NCI-H1417 treated with DMSO at 0.1 percent for 48 hours (cell line): ENCODE results near the gene GNG14.
"Not testable (repeated sequence)": the region's sequence is repeated elsewhere in the genome, so short reads cannot be mapped to it uniquely, and the experiment has no call there.

Experiments used
- DNase-seq: peaks from one replicate; lab custom pipeline; 2025; lab: John Stamatoyannopoulos, UW

GNG14 gene

DNA sequence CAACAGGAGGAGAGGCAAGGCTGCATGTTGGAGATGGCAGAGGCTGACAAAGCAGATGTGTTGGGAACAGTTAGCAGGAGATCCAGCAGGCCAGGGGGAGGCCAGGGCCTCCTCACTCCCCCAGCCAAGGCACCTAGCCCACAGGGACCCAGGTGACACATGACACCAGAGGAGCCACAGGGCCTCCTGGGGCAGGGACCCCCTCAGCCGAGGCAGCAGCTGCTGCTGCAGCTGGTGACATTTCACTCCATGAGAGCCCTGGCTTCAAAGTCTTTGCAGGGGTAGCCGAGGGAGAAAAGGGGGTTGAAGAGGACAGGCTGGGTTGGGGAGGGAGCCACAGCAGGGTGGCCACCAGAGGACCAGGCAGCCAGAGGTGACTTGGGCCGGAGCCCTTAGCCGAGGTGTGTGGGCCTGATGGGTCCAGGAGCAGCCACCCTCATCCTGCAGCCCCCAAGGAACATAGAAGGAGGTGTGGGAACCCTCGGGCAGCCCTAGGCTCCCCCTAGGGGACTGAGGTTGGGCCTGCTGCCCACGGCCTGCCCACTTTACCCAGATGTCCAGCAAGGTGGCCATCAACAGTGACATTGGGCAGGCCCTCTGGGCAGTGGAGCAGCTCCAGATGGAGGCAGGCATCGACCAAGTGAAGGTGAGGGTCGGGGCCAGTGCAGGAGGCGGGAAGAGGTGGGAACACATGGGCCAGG, at the start of gene GNG14:
GNG14 (plus strand) TSS at position 503 of the 701 bp plus-strand sequence; CDS start at position 554, 51 bp downstream.
- no peak for DNase-seq

DNA sequence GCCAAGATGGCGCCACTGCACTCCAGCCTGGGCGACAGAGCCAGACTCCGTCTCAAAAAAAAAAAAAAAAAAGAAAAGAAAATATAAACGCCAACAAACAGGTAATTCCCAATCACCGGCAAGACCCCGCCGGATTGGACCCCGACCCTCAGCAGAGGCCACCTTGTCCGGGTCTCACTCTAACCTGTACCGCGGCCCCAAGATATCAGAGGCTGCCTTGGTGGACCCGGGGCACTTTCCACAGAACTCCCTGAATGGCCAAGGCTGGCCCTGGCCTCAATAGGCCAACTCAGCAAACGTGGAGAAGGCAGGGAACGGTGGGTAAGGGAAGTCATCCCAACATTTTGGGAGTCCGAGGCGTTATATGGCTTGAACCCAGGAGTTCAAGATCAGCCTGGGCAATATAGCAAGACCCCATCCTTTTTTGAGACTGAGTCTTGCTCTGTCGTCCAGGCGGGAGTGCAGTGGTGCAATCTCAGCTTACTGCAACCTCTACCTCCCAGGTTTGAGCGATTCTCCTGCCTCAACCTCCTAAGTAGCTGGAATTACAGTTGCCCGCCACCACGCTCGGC, 49.1 kb upstream of the GNG14 start:
- no peak for DNase-seq

DNA sequence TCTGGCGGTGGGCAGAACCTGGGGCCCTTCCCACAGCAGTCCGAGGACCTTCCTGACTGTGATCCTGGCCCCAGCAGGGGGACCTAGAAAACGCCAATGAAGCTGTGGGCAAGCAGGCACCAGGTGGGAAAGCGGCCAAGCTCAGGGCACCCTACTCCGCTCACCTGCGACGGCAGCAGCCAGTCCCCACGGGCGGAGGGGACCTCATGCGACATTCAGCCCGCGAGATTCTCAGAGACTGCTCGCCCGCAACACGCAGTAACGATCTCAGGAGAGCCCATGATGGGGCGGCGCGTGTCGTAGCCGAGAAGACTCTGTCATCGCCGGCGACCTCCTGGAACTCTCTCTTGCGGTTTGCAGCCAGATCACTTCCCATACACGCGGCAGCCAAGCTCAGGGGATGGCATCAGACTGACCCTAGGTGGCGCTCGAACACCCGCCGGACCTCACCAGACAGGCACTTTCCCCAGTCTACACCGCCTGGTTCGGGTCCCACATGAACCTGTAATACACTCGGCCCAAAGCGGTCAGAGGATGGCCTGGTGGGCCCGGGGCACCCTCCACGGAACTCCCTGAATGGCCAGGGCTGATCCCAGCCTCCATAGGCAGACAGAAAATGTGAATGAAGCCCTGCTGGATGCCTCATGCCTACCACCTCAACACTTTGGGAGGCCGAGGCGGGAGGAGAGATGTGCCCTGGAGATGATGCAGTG, 47.7 kb upstream of the GNG14 start:
- no peak for DNase-seq

DNA sequence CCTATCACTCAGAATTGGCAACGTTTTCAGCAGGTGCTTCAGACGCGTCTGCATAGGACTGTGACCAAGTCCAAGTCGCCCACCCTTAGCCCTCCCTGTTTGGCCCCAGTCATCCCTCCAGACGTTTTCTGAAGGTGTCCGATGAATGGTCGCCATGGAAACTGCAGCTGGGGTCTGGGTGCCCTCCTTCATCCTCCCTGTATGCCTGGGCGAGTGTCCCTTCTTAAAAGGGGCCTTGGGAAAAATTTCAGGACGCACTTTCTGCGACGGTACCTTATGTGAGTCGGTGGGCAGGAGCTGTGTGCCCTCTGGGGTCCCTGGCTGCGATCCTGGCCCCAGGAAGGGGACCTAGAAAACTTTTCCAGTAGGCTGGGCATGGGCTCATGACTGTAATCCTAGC, 46.3 kb upstream of the GNG14 start:
- no peak for DNase-seq

DNA sequence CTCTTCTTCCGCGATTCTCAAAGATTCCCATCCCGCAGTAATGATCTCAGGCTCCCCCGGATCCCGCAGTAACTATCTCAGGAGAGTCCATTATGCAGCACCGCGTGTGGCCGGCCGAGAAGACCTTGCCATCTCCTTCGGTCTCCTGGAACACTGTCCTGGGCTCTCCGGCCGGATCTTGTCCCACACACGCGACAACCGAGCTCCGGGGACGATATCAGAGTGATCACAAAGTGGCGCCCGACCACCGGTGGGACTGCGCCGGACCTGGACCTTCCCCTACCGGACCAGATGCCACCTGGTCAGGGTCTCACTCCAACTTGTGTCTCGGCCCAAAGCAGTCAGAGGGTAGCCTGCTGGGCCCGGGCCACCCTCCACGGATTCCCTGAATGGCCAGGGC, 45.3 kb upstream of the GNG14 start:
- DNase-seq = no peak

DNA sequence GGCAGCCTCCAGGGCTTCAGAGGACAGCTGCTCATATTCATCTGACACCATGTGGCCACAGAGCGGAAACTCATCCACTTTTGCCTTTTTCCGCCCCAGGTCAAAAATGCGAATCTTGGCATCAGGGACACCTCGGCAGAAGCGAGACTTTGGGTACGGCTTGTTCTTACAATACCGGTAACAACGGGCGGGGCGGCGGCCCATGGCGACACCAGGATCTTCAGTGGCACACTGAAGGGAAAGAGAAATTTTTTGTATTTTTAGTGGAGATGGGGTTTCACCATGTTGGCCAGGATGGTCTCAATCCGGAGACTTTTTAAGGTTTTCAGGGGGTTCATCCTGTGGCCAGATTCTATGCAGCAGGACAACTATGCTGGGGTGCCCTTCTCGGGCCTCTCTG, 44.1 kb upstream of the GNG14 start:
- not testable (repeated sequence) for DNase-seq

DNA sequence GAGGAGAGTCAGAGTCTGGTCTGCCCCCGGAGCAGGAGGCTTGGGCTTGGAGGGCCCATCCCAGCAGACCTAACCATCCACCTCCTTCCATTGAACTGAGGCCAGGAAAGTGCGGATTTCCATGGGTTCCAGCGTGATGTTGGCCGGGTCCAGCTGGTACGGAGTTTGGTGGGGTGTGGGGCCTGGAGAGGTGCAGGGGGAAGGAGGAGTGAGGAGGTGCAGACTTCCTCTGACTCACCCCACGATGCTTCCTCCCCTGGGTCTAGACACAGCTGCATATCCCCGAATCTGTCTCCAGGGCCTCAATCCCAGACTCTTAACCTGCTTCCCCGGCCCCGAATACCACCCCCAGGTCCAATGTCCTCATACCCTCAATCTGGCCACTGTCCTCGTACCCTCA, 41.2 kb upstream of the GNG14 start:
- no peak for DNase-seq

DNA sequence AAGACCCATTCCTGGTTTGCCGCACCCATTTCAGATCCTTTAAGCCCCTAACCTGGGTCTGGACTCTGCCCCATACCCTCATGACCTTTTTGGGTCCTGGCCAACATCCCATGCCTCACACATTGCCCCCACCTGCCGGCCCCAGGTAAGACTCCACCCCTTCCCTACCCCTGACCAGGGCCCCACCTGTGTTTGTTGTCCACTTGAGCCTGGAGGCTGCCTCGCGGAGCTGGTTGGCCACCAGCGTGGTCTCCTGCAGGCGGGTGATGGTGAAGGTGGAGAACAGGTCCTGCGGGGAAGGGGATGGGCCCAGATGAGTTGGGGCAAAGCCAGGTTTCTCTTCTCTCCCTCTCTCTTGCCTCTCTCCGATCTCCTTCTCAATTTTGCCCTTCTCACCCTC, 40.8 kb upstream of the GNG14 start:
- DNase-seq = no peak

DNA sequence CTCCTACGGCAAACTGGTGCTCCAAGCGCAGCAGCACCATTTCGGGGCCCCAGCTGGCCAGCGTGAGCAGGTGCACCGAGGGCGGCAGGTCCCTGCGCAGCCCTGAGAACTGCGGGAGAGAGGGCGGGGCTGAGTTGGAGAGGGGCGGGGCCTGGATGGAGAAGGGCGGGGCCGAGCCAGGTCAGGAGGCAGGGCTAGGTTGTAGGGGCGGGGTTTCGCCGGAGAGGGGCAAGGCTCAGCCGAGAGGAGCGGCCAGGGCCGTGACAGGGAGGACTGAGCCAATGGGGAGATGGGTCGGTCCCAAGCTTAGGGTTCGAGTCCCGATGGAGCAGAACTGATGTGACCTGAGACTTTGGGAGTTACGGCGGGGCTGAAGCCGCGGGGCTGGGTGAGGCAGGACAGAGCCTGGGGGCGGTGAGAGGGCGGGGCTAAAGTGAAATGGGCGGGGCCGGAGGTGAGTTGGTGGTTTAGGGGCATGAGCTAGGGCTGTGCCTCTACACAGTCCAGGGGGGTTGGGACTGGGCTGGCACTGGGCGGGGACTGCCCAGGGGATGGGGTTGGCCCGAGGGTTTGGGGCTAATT, 40.2 kb upstream of the GNG14 start:
- DNase-seq = no peak

DNA sequence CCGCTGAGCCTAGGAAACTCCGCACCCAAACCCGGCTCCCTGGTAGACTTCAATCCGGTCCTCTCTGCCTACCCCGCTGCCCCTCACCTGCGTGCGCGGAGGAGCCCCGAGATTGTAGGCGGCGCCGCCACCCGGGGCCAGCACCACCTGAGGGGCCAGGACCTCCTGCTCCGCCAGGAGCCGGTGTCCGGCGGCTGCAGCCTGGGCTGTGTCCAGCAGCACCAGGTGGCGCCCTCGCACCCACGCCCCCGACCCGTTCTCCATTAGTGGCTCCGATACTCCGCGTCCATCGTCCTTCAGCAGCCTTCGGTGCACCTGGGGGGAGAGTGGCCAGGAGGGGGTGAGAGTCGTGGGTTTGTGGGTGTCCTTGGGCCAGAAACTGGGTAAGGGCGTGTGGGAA, 39.7 kb upstream of the GNG14 start:
- DNase-seq = no peak

DNA sequence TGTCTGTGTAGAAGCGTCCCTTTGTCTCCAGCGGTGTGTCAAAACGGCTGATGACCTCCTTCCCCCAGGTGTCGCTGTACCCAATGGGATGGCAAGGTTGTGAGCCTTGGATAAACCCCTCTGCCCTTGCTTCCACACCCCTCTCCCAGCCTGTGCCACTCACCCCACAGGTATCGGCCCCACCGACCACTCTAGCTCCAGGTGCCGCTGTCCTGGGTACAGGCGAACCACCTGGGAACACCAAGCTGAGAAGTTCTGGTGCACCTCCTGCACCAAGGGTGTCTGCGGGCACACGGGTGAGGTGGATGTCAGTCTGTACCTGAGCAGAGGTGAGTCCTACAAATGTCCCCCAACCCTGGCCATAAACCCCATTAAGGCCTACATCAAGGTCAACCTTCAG, 37.9 kb upstream of the GNG14 start:
- no peak for DNase-seq

DNA sequence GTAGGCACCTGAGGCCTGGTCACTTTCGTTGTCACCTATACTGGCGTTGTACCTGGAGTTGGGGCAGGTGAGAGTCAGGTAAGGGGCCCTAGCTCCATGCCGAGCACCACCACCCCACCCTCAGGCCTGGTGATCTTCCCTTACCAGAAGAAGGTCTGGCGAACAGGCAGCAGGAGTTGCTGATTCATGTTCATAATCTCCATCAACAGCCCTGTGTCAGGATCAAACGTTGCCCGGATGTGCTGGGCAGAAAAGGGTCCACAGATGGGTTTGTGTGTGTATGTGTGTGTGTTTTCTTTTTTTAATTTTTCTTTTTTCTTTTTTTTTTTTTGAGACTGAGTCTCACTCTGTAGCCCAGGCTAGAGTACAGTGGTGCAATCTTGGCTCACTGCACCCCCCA, 35.6 kb upstream of the GNG14 start:
- DNase-seq = no peak

DNA sequence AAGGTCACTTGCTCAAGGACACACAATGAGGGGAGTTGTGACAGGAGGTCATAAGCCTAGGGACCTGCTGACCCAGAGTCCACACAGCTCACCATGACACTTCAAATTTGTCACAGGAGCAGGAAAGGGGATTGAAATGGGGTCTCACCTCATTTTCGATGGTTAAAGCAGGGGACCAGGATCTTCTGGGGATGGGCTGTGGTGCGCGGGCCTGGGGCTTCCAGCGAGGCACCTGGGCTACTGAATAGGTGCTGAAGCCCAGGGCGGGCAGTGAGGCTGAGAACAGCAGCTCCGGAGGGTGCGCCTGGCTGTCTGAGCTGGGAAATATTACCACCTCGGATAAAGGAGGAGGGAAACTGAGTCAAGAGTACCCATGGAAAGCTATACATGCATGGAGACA, 32.3 kb upstream of the GNG14 start:
- DNase-seq = no peak

DNA sequence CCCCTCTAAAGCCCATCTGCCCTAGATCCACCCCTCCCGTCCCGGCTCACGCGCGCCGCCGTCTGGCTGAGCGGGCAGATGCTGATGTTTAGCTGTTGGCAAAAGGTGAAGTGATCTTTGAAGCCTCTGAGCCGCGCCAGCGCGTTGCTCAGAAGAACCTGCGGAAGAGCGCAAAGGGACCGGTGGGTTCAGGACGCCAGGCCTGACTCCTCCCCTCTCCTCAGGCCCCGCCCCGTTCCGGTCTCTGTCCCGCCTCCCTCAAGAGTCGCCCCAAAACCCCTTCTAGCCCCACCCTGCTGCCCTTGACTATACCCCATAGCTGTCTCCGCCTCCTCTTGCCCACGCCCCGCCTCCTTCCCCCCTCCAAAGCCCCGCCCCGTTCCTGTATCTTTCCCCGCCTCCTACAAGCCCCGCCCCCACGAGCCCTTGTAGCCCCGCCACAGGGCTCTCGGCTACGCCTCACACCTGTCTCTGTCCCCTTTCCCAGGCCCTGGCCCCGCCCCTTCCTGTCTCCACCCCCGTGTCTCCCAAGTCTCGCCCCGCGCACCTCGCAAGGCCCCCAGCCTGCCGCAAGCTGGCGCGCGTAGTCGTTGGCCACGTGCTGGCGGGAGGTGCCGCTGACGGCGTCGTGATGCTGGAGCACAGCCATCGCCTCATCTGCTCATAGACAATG, 30.8 kb upstream of the GNG14 start:
- DNase-seq = no peak

DNA sequence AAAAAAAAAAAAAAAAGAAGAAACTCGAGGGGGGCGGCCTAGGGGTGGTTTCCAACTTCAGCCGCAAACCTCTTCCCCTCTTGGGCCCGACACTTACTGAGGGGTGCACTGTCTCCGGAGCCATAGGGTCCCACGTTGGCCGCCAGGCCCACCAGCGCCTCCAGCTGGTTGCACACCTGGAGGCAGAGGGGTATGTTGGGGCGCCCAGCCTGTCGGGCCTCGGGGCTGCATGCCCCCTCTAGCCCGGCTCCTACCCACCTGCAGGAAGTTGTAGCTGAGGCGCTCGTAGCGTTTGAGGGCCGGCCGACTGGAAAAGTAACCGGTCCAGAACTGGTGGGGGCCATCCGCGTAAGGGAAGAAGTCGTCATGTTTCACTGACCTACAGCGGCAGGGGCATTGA, 29.8 kb upstream of the GNG14 start:
- no peak for DNase-seq

DNA sequence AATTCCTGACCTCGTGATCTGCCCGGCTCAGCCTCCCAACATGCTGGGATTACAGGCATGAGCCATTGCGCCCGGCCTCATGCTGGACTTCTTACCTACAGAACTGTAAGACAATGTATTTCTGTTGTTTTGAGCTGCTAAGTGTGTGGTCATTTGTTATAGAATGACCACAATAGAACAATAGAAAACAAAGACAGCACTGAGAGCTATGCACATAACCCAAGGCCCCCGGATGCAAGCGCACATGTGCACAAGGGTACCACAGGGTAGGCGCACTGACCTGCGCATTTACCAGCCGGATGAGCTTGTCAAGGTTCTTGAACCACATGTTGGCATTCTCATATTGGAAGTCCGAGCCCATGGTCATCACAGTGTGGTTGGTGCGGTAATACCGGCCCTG, 26.8 kb upstream of the GNG14 start:
- no peak for DNase-seq

DNA sequence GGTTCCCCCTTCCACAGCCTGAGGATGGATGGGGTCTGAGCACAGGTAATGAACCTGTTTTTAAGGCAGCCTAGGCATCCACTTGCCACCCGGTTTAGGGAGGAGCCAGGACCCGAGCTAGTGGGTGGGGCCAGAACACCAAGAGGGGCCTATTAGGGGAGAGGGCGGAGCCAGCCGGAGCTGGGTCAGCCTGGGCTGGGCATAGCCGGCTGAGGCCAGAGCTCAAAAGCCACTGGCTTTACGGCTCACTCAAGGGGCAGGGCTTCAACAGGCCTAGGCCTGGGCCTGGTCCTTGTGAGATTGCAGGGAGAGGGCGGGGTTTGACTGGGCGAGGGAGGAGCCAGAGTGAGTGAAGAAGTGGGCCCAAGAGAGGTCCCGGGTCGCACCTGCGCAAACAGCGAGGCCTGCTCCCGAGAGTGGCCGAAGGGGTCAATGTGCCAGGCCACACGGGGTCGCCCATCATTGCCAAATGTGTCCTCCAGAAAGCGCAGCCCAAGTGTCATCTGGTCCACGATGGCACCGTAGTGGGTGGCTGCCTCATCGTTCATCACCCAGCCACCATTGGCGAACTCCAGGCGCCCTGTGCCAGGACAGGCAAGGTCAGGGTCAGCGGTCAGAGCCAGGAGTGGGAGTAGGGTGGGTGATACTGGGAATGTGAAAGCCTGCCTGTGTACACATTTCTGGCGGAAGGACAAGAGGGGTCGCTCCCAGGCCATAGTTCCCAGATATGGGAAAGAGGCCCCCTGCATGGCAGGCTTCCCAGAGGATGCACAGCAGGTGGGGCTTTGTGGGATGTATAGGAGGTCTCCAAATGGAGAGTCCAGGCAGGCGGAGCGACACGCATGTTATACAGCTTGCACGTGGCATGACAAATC, 23.2 kb upstream of the GNG14 start:
- DNase-seq = no peak

DNA sequence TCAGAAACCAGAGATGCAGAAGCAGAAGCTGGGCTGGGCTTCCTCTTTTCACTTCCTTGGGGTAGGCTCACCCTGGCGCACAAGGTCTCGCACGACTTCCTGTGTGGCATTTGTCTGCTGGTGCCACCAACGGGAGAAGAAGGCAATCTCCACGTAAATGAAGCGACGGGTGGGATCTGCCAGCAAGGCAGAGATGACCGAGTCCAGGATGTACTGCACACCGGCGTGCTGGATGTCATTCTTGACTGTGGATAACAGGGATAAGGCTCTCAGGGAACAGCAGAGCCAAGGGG, 22.6 kb upstream of the GNG14 start:
- DNase-seq = no peak

DNA sequence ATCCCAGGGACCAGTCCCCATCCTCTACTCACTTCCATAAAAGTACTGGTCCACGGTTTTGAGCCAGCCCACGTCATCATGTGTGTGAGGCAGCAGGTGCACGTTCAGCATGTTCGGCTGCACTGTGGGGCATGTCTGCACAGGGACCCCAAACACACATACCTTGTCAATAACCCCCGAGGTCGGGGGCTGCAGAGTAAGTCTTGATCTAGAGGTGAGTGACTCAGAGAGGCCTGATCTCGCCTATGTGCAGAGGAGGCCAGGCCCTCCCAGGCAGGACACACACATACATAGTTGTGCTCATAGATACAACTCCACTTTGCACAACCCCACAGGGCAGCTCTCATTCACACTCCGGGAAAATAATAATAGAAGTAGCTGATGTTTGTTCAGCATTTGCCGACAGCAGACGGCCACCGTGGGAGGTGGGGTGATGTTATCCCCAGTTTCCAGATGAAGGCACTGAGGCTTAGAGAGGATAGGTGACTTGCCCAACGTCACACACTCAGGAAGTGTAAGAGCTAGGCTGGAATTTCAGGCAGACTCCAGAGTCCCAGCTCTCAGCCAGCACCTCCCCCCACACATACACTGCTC, 22.0 kb upstream of the GNG14 start:
- no peak for DNase-seq

DNA sequence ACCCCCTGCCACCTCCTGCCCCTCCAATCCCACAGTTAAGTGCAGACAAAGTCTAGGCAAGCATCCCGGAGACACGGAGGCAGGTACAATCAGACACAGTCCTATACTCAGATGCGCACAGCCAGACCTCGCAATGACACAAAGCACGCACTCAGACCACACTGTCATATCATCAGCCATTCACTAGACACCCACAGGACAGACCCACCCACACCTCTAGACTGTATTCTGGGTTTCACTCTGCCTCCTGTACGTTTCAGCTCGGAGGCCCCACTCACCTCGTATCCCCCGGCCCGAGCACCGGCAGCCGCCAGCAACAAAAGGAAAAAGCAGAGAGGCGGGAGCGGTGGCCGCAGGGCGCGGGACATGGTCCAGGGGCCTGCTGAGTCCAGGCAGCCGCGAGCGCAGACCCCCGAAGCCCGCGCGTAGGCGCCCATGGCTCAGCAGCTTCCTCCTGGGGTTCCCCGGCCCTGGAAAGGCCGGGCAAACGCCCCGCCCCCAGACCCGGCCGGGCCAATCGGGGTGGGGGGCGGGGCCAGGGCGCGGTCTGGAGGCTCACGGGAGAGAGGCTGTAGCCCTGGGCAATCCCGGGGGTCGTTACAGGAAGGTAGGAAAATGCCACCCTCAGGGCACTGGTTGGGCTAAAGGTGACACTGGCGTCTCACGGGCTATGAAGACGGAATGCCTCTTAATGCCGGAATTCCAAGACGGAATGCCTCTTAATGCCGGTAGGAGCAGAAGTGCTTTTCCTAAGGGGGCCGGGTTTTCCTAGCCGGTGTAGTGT, 21.3 kb upstream of the GNG14 start, which contains the start of the genes MAN2B1 and WDR83:
MAN2B1 (minus strand) TSS at position 478 of the 784 bp plus-strand sequence; CDS start at position 437, 41 bp downstream.
WDR83 (plus strand) TSS at position 543 of the 784 bp plus-strand sequence. CDS start 2,984 bp downstream, outside the sequence.
- no peak for DNase-seq
